ENCODE results near the gene UBE2QL1.

UBE2QL1 gene

GRCh38 chr5:6430418-6431028 lies 18.1 kb upstream of the UBE2QL1 start:
- no peak for FAIRE-seq

- FAIRE-seq, result no peak
Measured at GRCh38 chr5:6431214-6432195, 17.2 kb upstream of the UBE2QL1 start.

- FAIRE-seq, result no peak
Measured at GRCh38 chr5:6432206-6432605, 16.5 kb upstream of the UBE2QL1 start.

GRCh38 chr5:6434731-6435130 lies 13.9 kb upstream of the UBE2QL1 start:
- no peak for FAIRE-seq

- FAIRE-seq, result no peak
Measured at GRCh38 chr5:6435356-6435755, 13.3 kb upstream of the UBE2QL1 start.

GRCh38 chr5:6436715-6437331 lies 11.8 kb upstream of the UBE2QL1 start:
- FAIRE-seq, result no peak

- FAIRE-seq, result no peak
Measured at GRCh38 chr5:6439588-6440550, 8.8 kb upstream of the UBE2QL1 start.

GRCh38 chr5:6442333-6442732 lies 6.3 kb upstream of the UBE2QL1 start:
- no peak for FAIRE-seq

GRCh38 chr5:6443326-6443725 lies 5.3 kb upstream of the UBE2QL1 start:
- FAIRE-seq, result no peak

GRCh38 chr5:6446042-6446441 lies 2.6 kb upstream of the UBE2QL1 start:
- FAIRE-seq, result no peak

- FAIRE-seq, result no peak
Measured at GRCh38 chr5:6446626-6447309, 1.9 kb upstream of the UBE2QL1 start.

GRCh38 chr5:6447384-6448140 lies 1.1 kb upstream of the UBE2QL1 start:
- FAIRE-seq, result no peak

GRCh38 chr5:6448141-6448491 lies 543 bp upstream of the UBE2QL1 start:
- no peak for FAIRE-seq

- FAIRE-seq, result no peak
Measured at GRCh38 chr5:6449465-6450158, 953 bp downstream of the UBE2QL1 start.

- no peak for FAIRE-seq
Measured at GRCh38 chr5:6450319-6450833, 1.7 kb downstream of the UBE2QL1 start.

- FAIRE-seq, result no peak
Measured at GRCh38 chr5:6452622-6453504, 4.2 kb downstream of the UBE2QL1 start.

GRCh38 chr5:6453937-6454560 lies 5.4 kb downstream of the UBE2QL1 start:
- no peak for FAIRE-seq

- no peak for FAIRE-seq
Measured at GRCh38 chr5:6454628-6455053, 6.0 kb downstream of the UBE2QL1 start.
